HG02885 (cell line): ENCODE data around the gene PLPP7.

Source experiments
- ATAC-seq: cut with Tn5 transposase; IDR thresholded peaks from one replicate; pipeline ENCODE4 v1.9.1; 2021; ENCODE audit warnings: mild to moderate bottlenecking; ENCODE audit not compliant: unreplicated experiment, poor library complexity

PLPP7 gene

DNA sequence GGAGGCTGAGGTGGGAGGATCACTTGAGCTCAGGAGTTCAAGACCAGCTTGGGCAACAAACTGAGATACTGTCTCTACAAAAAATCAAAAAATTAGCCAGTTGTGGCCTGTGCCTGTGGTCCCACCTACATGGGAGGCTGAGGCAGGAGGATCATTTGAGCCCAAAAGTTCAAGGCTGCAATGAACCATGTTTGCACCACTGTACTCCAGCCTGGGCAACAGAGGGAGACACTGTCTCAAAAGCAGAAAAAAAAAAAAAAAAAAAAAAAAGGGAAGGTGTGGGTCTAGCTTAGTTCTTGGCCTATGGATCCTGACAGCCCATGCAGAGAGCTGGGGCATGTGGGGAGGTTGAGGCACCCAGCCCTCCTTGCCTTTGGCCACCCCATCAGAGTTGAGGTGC, 10.9 kb downstream of the PLPP7 start:
- no peak for ATAC-seq

DNA sequence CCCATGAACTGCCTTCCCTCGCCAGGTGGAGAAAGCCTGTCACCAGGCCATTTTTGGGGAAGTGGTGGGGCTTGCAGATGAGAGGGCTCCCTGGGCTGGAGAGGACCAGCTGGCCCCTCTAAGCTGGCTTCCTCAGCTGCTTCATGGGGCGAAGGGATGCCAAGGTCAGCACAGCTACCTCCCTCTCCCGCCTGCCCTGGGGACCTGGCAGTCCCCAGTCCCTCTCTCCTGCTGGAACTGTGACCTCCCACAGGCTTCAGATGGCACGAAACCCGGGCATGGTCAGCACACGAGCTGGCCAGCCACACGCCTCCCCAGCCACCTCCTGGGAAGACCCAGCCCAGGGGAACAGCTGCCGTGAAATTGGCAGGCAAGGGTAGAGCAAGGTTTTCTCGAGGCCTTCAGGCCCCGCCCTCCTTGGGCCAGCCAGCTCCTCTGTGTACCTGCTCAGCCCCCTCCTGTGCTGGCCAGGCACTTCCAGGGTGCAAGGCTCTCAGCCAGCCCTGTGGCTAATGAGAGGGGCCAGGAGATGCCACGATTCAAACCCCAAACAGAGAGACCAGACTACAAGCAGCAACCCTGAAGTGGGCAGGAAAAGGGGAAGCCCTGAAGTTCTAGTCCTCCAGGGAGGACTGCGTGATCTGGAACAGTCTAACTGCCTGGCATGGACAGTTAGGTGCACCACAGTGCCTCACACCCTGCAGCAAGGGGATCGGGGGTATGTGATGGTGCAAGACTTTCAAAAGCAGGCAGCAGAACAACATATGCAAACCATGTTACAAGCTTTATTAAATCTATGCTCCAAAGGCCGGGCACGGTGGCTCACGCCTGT, 12.9 kb downstream of the PLPP7 start:
- no peak for ATAC-seq

DNA sequence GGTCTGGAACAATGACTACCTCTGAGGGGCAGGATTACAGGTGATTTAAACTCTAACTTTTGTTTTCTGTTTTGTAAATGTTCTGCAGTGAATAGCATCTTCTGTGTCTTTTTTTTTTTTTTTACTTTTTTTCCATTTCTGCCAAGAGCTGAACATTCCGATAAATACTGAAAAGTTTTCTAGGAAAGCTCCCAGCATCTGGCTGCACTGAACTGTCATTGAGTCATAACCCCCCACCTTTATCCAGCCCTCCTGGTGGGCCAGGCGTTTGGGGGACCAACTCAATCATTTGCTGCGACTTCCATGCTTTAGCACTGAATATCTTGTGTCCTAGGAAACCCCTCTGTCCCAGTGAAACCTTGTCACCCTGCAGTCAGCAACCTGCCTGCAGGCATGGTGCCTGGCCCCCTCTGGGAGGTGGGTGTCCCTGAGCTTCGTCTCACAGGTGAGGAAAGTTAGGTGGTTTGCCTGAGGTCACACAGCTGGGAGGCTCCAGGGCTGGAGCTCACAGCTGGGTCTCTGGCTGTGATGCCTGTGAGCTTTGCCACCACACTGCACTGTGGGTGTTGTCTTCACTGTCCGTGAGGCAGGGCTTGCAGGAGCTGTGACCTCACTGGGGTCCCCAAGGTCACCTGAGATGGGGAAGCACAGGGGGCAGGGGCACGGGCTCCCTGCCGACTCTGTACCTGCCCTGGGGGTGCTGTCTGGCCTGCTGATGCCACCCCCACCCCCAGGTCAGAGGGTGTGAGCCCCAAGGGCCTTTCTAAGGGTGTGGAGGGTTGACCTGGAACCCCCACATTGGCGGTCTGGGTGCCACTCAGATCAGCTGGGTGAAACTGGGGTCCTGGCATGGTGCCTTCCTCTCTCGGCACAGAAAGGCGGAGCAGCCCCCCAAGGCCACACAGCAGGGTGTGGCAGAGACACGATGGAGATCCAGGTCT, 14.1 kb downstream of the PLPP7 start:
- no peak for ATAC-seq

DNA sequence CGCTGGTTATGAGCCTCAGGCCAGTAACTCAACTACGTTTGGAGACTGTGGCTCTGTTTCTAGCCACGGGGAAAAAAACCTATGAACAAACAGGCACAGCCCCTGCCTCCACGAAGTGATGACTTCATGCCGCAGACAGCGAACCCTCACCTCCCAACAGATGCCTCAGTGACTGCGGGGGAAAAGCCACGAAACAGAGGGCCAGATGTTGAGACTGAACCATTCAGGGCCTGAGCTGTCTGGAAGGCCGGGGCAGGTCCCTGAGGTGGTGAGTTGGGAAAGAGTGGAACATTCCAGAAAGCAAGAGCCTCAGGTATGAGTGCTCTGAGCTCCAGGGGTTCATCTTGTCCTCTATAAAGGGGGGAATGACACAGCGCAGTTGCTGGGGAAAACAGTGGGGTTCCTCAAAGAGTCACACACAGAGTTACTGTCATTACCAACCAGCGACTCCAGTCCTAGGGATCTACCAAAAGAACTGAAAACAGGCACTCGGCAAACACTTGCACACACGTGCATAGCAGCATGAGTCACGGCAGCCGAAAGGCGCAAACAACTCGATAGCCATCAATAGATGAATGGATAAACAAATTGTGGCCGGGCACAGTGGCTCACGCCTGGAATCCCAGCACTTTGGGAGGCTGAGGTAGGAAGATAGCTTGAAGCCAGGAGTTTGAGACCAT, 15.3 kb downstream of the PLPP7 start:
- ATAC-seq: no peak

GRCh38 chr9:131306397-131307004, 17.0 kb downstream of the PLPP7 start:
- ATAC-seq: no peak

DNA sequence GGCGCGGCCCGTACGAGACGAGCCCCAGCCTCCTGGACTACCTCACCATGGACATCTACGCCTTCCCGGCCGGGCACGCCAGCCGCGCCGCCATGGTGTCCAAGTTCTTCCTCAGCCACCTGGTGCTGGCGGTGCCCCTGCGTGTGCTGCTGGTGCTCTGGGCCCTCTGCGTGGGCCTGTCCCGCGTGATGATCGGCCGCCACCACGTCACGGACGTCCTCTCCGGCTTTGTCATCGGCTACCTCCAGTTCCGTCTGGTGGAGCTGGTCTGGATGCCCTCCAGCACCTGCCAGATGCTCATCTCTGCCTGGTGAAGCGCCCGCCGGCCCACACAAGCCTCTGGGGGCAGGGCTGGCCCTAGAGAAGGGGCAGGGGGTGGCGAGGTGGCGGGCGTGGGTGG, 18.5 kb downstream of the PLPP7 start:
- ATAC-seq: no peak

DNA sequence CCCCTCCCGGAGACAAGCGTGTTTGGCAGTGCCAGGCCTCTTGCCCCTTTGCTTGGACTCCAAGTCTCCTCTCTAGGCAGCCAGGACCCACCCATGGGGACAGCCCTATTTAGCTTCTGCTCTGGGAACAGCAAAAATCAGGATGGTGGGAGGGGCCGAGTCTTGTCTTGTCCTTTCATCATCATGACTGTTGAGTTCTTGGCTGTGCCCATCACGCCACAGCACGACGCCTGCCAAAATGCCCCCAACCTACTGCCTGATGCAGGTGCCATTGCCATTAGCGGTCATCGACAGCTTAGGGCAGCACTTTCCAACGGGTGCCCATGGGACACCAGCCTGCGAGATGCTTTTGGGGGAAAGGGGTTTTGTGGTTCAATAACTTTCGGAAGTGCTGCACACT, 18.9 kb downstream of the PLPP7 start:
- no peak for ATAC-seq

DNA sequence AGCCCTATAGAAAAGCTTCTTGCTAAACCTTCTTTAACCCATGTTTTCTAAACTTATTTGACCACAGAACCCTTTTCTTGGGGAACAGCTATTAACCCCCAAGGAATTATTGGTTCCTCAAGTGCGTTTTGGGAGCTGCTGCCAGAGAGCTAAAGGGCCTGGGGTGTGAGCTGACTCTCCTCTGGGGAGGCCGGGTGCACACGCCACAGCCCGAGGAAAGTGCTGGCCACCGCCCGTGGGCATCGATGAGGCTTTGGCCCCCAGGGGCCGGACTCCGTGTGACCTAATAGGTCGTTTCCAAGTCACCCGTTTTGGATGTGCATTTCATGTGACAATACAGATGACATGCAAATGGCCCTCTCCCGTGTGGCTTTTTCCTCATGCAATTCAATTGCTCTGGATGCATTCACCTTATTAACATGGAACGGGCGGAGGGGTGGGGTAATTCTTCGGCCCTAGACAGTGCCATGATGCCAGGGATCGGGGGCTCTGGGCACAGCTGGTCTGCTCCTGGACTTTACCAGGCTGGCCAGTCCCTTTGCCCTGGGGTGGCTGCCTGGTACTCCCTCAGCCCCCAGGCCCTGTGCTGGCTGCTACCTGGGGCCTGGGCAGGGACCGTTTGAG, 19.5 kb downstream of the PLPP7 start:
- no peak for ATAC-seq

DNA sequence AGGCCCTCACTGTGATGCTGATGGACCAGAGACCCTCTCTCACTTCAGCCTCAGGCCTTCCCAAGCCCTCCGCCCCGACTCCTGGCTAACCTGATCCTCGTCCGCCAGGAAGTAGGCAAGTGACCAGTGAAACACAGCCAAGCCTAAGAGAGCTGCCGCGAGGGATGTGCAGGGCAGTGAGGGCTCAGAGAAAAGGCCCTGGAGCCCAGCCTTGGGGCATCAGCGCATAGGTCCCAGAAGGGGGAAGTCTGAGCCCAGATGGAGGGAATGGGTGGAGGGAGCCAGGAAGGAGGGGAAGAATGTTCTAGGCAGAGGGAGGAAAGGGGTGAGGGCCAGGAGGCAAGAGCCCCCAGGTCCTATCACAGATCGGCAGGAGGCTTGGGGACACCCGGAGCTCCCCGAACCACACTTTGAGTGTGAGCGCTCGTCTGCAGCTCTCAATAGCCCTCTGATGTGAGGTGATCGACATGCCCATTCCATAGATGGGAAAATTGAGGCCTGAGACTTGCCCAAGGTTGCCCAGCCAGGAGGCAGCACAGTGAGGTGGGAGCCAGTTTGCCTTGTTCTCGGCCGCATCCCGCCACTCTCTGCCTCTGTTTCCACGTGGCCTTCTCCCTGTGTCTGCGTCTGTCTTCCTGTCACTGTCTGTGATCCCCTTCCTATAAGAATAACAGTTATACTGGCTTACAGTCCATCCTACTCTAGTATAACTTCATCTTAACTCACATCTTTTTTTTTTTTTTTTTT, 20.2 kb downstream of the PLPP7 start:
- ATAC-seq: no peak

DNA sequence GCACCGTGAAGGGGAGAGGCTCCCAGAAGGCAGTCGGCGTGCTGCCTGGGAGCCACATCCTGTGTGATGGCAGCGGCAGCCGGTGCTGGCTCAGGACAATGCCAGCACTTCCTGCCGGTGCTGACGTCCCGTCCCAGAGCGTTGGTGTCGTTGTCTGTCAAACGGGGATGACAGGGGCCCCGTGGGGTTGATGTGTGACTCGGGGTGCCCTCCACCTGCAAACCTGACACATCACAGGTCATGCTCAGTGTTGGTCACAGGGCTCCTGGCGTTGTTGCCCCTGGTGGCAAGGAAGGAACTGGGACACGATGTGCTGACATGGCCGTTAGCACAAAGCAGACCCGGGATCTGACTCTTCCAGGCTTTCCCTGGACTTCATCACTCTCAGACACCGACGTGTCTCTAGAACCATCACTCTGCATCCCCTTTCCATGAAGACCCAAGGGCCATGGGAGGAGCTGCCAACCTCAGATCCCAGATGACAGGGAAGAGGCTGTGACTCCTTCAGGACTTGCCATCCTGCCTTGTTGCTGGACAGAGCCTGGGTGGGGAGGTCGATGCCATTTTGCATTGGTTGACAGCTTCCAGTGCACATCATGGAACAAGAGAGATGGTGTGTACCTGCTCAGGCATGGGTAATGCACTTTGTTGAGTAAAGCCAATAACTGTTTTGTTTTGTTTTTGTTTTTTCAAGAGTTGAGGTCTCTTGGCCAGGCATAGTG, 21.5 kb downstream of the PLPP7 start:
- no peak for ATAC-seq

DNA sequence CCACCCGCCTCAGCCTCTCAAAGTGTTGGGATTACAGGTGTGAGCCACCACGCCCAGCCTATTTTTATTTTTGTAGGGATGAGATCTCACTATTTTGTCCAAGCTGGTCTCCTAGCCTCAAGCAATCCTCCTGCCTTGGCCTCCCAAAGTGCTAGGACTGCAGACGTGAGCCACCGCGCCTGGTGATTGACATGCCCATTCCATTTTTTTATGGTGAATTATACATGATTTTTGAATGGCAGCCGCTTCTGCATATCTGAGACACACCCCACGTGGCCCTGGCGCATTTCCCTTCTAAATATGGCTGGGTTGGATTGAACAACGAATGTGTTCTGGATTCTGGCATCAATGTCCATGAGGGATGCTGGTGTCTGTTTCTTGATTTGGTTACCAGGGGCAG, 22.7 kb downstream of the PLPP7 start:
- ATAC-seq: no peak

- no peak for ATAC-seq
Observed at GRCh38 chr9:131312822-131313770, 23.6 kb downstream of the PLPP7 start.

DNA sequence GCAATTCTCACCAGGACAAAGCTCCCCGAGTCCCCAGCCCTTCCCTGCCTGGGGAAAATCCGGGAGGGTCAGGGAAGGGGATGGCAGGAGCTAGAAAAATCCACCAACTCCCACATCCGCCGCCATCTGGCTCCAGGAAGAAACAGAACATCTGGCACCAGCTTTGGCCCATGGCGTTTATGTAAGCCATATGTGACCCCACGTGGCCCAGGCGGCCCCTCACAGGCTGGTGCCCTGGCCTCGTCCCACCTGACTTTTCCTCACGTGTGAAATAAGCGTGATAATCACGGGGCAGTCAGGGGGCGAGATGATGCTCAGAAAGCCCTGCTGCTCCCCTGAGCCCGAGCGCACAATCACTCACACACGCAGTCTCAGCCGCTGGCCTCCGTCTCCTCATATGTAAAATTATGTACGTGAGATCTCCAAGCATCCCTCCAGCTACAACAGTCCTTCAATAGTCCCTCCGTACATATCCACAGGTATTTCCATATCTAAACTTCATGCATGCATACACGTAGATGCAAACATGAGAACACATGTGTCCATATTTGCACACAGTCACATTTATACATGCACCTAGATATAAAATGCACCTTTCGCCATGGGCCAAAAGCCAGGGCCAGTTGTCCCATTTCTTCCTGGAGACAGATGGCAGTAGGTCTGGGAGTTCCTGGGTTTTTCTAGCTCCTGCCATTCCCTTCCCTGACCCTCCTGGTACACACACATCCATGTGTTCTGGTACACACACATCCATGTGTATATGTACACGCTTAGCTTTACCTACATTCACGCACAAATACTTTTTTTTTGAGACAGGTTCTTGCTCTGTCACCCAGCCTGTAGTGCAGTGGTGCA, 28.9 kb downstream of the PLPP7 start:
- no peak for ATAC-seq

- ATAC-seq: no peak
Observed at GRCh38 chr9:131319486-131319885, 30.0 kb downstream of the PLPP7 start.

DNA sequence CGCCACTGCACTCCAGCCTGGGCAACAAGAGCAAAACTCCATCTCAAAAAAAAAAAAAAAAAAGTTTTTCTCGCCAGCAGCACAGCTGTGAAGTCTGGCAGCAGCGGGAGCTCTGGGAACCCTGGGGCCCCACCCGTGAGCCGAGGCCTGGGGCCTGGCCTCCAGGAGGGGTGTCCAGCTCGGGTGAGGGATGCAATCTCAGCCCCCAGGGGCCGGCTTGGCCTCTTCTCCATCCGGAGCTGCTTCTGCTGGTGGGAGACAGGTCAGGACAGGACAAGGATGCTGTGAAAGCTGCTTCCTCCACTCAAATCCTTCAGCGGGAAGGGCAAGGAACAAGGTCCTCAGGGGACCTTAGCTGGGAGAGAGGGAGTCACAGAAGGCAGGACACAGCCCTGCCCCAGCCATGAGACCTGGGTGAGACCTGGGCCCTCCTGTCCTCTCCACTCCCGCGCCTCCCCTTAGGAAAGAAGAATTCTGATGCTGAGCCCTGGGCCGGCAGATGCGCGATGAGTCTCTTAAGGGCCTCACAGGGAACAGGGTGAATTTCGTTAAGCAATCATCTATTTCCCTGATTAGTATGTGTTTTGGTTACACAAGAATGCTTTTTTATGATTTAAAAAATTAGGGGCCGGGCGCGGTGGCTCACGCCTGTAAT, 30.6 kb downstream of the PLPP7 start:
- ATAC-seq: no peak

- no peak for ATAC-seq
Observed at GRCh38 chr9:131323629-131324028, 34.1 kb downstream of the PLPP7 start.
